Esophagus muscularis mucosa (tissue), 4 donors: ENCODE measurements around the gene FAM193B. TPM values are rescaled to one million over a fixed set of nuclear protein-coding genes. Genes with fewer than 3 reads are reported as not detected.
A peak's percentile ranks its signal among the peaks of the same experiment; 100 is the strongest.

Source experiments
- DNase-seq: peaks from one replicate; pipeline ENCODE4 v3.0.0-alpha.2; 2017; ENCODE audit errors: extremely low spot score
- H3K27ac ChIP-seq, 4 donors: fragments of 200-600 bp; sonication (generic); replicated peaks in 1 of 4; 1 replicate in 3 of 4; 2 replicates in 1 of 4; pipeline ENCODE4 v1.5.1; 2016 to 2019; ENCODE audit warnings: mild to moderate bottlenecking in 1 of 4
- H3K27me3 ChIP-seq, 4 donors: fragments of 200-600 bp; sonication (generic); one replicate each; pipeline versions ENCODE4 v1.5.1 to v1.6.0; 2016 to 2019
- H3K36me3 ChIP-seq, 4 donors: fragments of 200-600 bp; sonication (generic); one replicate each; pipeline ENCODE4 v1.5.1; 2016 to 2019
- H3K4me1 ChIP-seq, 4 donors: fragments of 200-600 bp; sonication (generic); one replicate each; pipeline ENCODE4 v1.5.1; 2016 to 2019
- H3K4me3 ChIP-seq, 4 donors: fragments of 200-600 bp; sonication (generic); 1 replicate in 2 of 4; 2 replicates in 2 of 4; pipeline ENCODE4 v1.5.1; 2016 to 2019; ENCODE audit warnings: mild to moderate bottlenecking in 4 of 4, moderate library complexity in 1 of 4
- H3K9me3 ChIP-seq, 4 donors: fragments of 200-600 bp; sonication (generic); 1 replicate in 3 of 4; 2 replicates in 1 of 4; pipeline ENCODE4 v1.5.1; 2016 to 2019
- CTCF ChIP-seq, 3 experiments: fragments of 200-600 bp in 2 of 3; fragments of 450-650 bp in 1 of 3; sonication (generic) in 2 of 3; IDR thresholded peaks; one replicate each; pipeline ENCODE4 v1.5.1; 2017 to 2019; ENCODE audit warnings: antibody characterized with exemption in 3 of 3, mild to moderate bottlenecking in 2 of 3, moderate library complexity in 1 of 3
- EP300 ChIP-seq: sonication (generic); formaldehyde crosslinking; IDR thresholded peaks from one replicate; pipeline ENCODE4 v1.6.1; 2017; ENCODE audit warnings: antibody characterized with exemption
- POLR2A ChIP-seq: fragments of 450-650 bp; IDR thresholded peaks from one replicate; pipeline ENCODE4 v1.6.1; 2017; ENCODE audit warnings: antibody characterized with exemption, moderate library complexity, mild to moderate bottlenecking, low read depth
- POLR2AphosphoS5 ChIP-seq, 2 donors: sonication (generic); formaldehyde crosslinking; IDR thresholded peaks; one replicate each; pipeline ENCODE4 v1.6.1; 2017; ENCODE audit warnings: antibody characterized with exemption in 2 of 2
- WGBS: methylation state at CpG from one replicate; pipeline ENCODE4 v1.1.5; 2018; 5-methylcytosine and 5-hydroxymethylcytosine counted together
- intact Hi-C: fragments of 100-400 bp; cut with DNase I; formaldehyde crosslinking; loops from one replicate; pipeline ENCODE4 v1.15.1; 2023
- total RNA-seq, 4 donors: library from RNA; depleted of rRNA; stranded (reverse); fragments of >200 nt; gene quantifications; one replicate each; pipeline versions ENCODE4 v1.1.0 to v1.2.1, GENCODE V29; 2016

FAM193B gene
- total RNA-seq, 4 donors from 2014 or later, result 24.4 to 65.6 (median 50.7) TPM

GRCh38 chr5:177595026-177595585 is 40.7 kb upstream of the FAM193B start:
- intact Hi-C loops, result no loop called here
- DNase-seq, result no peak
- Histone ChIP-seq H3K4me1 (peaks cover 17 to 36% (median 30%) of the 10 kb centered on the region in 4 donors), H3K27me3 (peaks cover 0 to 7% (median 0%) of the 10 kb centered on the region in 4 donors), H3K36me3 (peaks cover 30 to 41% (median 36%) of the 10 kb centered on the region in 4 donors), H3K9me3 (no peaks in the 10 kb centered on the region), H3K4me3 (no peak overlapping the region), H3K27ac (no peak overlapping the region)
- TF ChIP-seq CTCF (IDR thresholded peaks at IDR 0.05), result no peak
- no peak for TF ChIP-seq EP300
- no peak for TF ChIP-seq POLR2AphosphoS5 (IDR thresholded peaks at IDR 0.05)
- 94% methylated on average over 8 of the region's 8 CpGs for WGBS

- Histone ChIP-seq H3K36me3 (peaks cover 30 to 41% (median 36%) of the 10 kb centered on the region in 4 donors), H3K4me3 (no peak overlapping the region), H3K27ac (no peak overlapping the region), H3K4me1 (peaks cover 14 to 31% (median 25%) of the 10 kb centered on the region in 4 donors), H3K9me3 (no peaks in the 10 kb centered on the region), H3K27me3 (peaks cover 0 to 10% (median 0%) of the 10 kb centered on the region in 4 donors)
- DNase-seq, result no peak
- intact Hi-C loops, result loop anchor here (5.0 kb wide), 1 partner anchor 42 kb away; the partner anchor contains the start of gene FAM193B
- TF ChIP-seq CTCF (IDR thresholded peaks at IDR 0.05), result no peak
- no peak for TF ChIP-seq POLR2A
- TF ChIP-seq POLR2AphosphoS5 (IDR thresholded peaks at IDR 0.05), result no peak
- TF ChIP-seq EP300, result no peak
- 79% methylated on average over 6 of the region's 8 CpGs for WGBS
Measured at GRCh38 chr5:177594071-177594470, 39.7 kb upstream of the FAM193B start.

- Histone ChIP-seq H3K4me1 (peaks cover 12 to 27% (median 21%) of the 10 kb centered on the region in 4 donors), H3K27me3 (peaks cover 0 to 10% (median 0%) of the 10 kb centered on the region in 4 donors), H3K27ac (no peak overlapping the region), H3K36me3 (peaks cover 30 to 41% (median 36%) of the 10 kb centered on the region in 4 donors), H3K4me3 (no peak overlapping the region), H3K9me3 (no peaks in the 10 kb centered on the region)
- 81% methylated on average over 3 of the region's 3 CpGs for WGBS
- no peak for TF ChIP-seq POLR2A
- no peak for TF ChIP-seq EP300
- no peak for TF ChIP-seq CTCF (IDR thresholded peaks at IDR 0.05)
- TF ChIP-seq POLR2AphosphoS5 (IDR thresholded peaks at IDR 0.05), result no peak
- intact Hi-C loops, result loop anchor here (5.0 kb wide), 1 partner anchor 41 kb away; the partner anchor contains the start of gene FAM193B
- DNase-seq, result no peak
Measured at GRCh38 chr5:177593511-177593910, 39.1 kb upstream of the FAM193B start.

GRCh38 chr5:177592905-177593304 is 38.5 kb upstream of the FAM193B start:
- intact Hi-C loops, result loop anchor here (5.0 kb wide), 1 partner anchor 41 kb away; the partner anchor contains the start of gene FAM193B
- H3K4me1 ChIP-seq, result peaks cover 12 to 27% (median 21%) of the 10 kb centered on the region in 4 donors
- no peak for DNase-seq
- TF ChIP-seq POLR2AphosphoS5 (IDR thresholded peaks at IDR 0.05) (no peak), POLR2A (no peak), EP300 (no peak), CTCF (IDR thresholded peaks at IDR 0.05) (no peak)
- peak overlapping the region in 1 of 4 donors; percentile 71 for H3K27ac ChIP-seq
- peak overlapping the region; percentile 81 to 100 (median 86) for H3K4me3 ChIP-seq
- WGBS, result 83% methylated on average over 13 of the region's 13 CpGs
- peaks cover 0 to 10% (median 0%) of the 10 kb centered on the region in 4 donors for H3K27me3 ChIP-seq
- H3K36me3 ChIP-seq, result peaks cover 30 to 41% (median 36%) of the 10 kb centered on the region in 4 donors
- H3K9me3 ChIP-seq, result no peaks in the 10 kb centered on the region
